A549 (cell line): Measurements from ENCODE around the gene TCF7L1. TPM values are rescaled to one million over a fixed set of nuclear protein-coding genes. Genes with fewer than 3 reads are reported as not detected.
A peak's percentile ranks its signal among the peaks of the same experiment; 100 is the strongest.

ENCODE experiments used
- ATAC-seq, 2 experiments: fragments of 200-7000 bp in 1 of 2; fragments of >200 bp in 1 of 2; cut with Nextera tagmentation in 1 of 2; cut with Tn5 transposase in 1 of 2; 3 replicates each; pipeline versions ENCODE4 v1.8.0 to v1.9.1; 2018 to 2020; ENCODE audit warnings: mild to moderate bottlenecking in 1 of 2, moderate library complexity in 1 of 2
- CTCF ChIA-PET: fragments of 300-600 bp; sonication (Branson Sonifier 250); formaldehyde crosslinking; extraction: SDS; loops from one replicate; lab custom pipeline; 2021; ENCODE audit warnings: antibody characterized with exemption, inconsistent platforms; lab: Yijun Ruan, JAX
- POLR2A ChIA-PET: fragments of 350-600 bp; formaldehyde crosslinking; extraction: SDS; loops from one replicate; lab custom pipeline; 2021; ENCODE audit warnings: antibody characterized with exemption, inconsistent platforms; lab: Yijun Ruan, JAX
- DNase-seq, 2 experiments: peaks; one replicate each; pipeline versions ENCODE4 v3.0.0 to v3.0.0-alpha.2; 2011 to 2016; ENCODE audit warnings: low read depth in 1 of 2, low spot score in 1 of 2
- FAIRE-seq: peaks from 2 replicates; lab custom pipeline; 2011; peaks lifted over from hg19 to GRCh38; lab: Jason Lieb, UNC
- H3K27ac ChIP-seq, 2 experiments: fragments of >200 bp; sonication (Bioruptor Twin); formaldehyde crosslinking; 3 replicates each; pipeline ENCODE4 v1.5.1; 2016 to 2017
- H3K4me1 ChIP-seq: fragments of >200 bp; sonication (Bioruptor Twin); formaldehyde crosslinking; 3 replicates; pipeline ENCODE4 v1.6.1; 2016
- H3K4me2 ChIP-seq: fragments of >200 bp; sonication (Bioruptor Twin); formaldehyde crosslinking; 3 replicates; pipeline ENCODE4 v1.6.1; 2016
- H3K4me3 ChIP-seq: fragments of >200 bp; sonication (Bioruptor Twin); formaldehyde crosslinking; 3 replicates; pipeline ENCODE4 v1.5.1; 2016
- H3K9me3 ChIP-seq: fragments of >200 bp; sonication (Bioruptor Twin); formaldehyde crosslinking; 3 replicates; pipeline ENCODE4 v1.6.1; 2016
- ATOH8 ChIP-seq: fragments of 250-450 bp; sonication (Bioruptor Pico); IDR thresholded peaks from 2 replicates; pipeline ENCODE4 v1.5.0; 2020; ENCODE audit warnings: low read depth, mild to moderate bottlenecking, moderate library complexity
- BHLHE40 ChIP-seq: IDR thresholded peaks from 2 replicates; pipeline ENCODE4 v1.6.1; 2012; ENCODE audit warnings: low read depth, low read length, inconsistent platforms
- CHD4 ChIP-seq: fragments of 200-600 bp; sonication (generic); IDR thresholded peaks from 2 replicates; pipeline ENCODE4 v1.6.1; 2016; ENCODE audit warnings: antibody characterized with exemption, mild to moderate bottlenecking, borderline replicate concordance
- HDAC2 ChIP-seq: fragments of 200-600 bp; sonication (generic); IDR thresholded peaks from 2 replicates; pipeline ENCODE4 v1.6.1; 2016
- HEYL ChIP-seq: fragments of 250-450 bp; sonication (Bioruptor Pico); IDR thresholded peaks from 2 replicates; pipeline ENCODE4 v1.8.0; 2021; ENCODE audit warnings: mild to moderate bottlenecking, moderate library complexity
- HOXA7 ChIP-seq: fragments of 250-450 bp; sonication (Bioruptor Pico); IDR thresholded peaks from 2 replicates; pipeline ENCODE4 v1.5.0; 2020; ENCODE audit warnings: mild to moderate bottlenecking, moderate library complexity
- HOXB13 ChIP-seq: fragments of 250-450 bp; sonication (Bioruptor Pico); IDR thresholded peaks from 2 replicates; pipeline ENCODE4 v1.5.0; 2020; ENCODE audit warnings: low read depth, mild to moderate bottlenecking, moderate library complexity
- KDM1A ChIP-seq: fragments of 200-600 bp; sonication (generic); IDR thresholded peaks from 2 replicates; pipeline ENCODE4 v1.6.1; 2016; ENCODE audit warnings: low read depth, mild to moderate bottlenecking
- MYC ChIP-seq: IDR thresholded peaks from 2 replicates; pipeline ENCODE4 v1.6.1; 2012; ENCODE audit warnings: mild to moderate bottlenecking, inconsistent platforms, low read length, improper control_type of control experiment, borderline replicate concordance
- NFE2L2 ChIP-seq: fragments of 150-350 bp; conservative IDR thresholded peaks from 2 replicates; pipeline ENCODE4 v1.6.1; 2014; ENCODE audit warnings: low read length
- NR3C1 ChIP-seq: fragments of >200 bp; sonication (Bioruptor Twin); formaldehyde crosslinking; IDR thresholded peaks from 3 replicates; pipeline ENCODE4 v1.6.1; 2017
- PBX3 ChIP-seq: IDR thresholded peaks from 2 replicates; pipeline ENCODE4 v1.6.1; 2012
- POLR2A ChIP-seq: IDR thresholded peaks from 2 replicates; pipeline ENCODE4 v1.6.1; 2012; ENCODE audit warnings: mild to moderate bottlenecking, low read length
- RCOR1 ChIP-seq: fragments of 150-350 bp; IDR thresholded peaks from 2 replicates; pipeline ENCODE4 v1.6.1; 2014; ENCODE audit warnings: antibody characterized with exemption, low read length, low read depth
- REST ChIP-seq: fragments of 200-600 bp; sonication (generic); IDR thresholded peaks from 2 replicates; pipeline ENCODE4 v1.6.1; 2016; ENCODE audit warnings: antibody characterized with exemption, mild to moderate bottlenecking, moderate library complexity
- RFX5 ChIP-seq: fragments of 450-650 bp; IDR thresholded peaks from 2 replicates; pipeline ENCODE4 v1.7.1; 2014; ENCODE audit warnings: antibody characterized with exemption, mild to moderate bottlenecking, moderate library complexity
- RNF2 ChIP-seq: fragments of 200-600 bp; sonication (generic); IDR thresholded peaks from 2 replicates; pipeline ENCODE4 v1.6.1; 2016; ENCODE audit warnings: low read depth, mild to moderate bottlenecking, antibody characterized with exemption, moderate library complexity, borderline replicate concordance
- TP53 ChIP-seq: fragments of 250-450 bp; sonication (Bioruptor Pico); IDR thresholded peaks from 2 replicates; pipeline ENCODE4 v1.5.0; 2021; ENCODE audit warnings: mild to moderate bottlenecking, moderate library complexity
- ZNF302 ChIP-seq: fragments of 250-450 bp; sonication (Bioruptor Pico); IDR thresholded peaks from 2 replicates; pipeline ENCODE4 v1.9.0; 2021; ENCODE audit warnings: inconsistent platforms, mild to moderate bottlenecking, moderate library complexity
- WGBS: methylation state at CpG from one replicate; pipeline ENCODE4 v1.1.6; 2017; ENCODE audit errors: missing lambda C conversion rate; 5-methylcytosine and 5-hydroxymethylcytosine counted together
- polyA plus RNA-seq, 4 experiments: library from polyadenylated mRNA; depleted of rRNA in 3 of 4; stranded (reverse); fragments of >200 nt; fragmentation: RNase III in 1 of 4; extraction: RNeasy Plus Mini Kit Qiagen cat#74134 plus additional on column Dnase treatment in 1 of 4; gene quantifications; 2 replicates in 3 of 4; 3 replicates in 1 of 4; pipeline ENCODE4 v1.2.3, GENCODE V29; 2011 to 2017

Gene TCF7L1
- polyA plus RNA-seq, 2 of the 4 experiments (the other 2 are of a cell fraction) = 0.68 to 4.4 TPM

GRCh38 chr2:85248773-85249509, 115.7 kb downstream of the TCF7L1 start:
- 64% methylated on average over 7 of the region's 7 CpGs for WGBS
- peak in 1 of 2 experiments; percentile 57 for DNase-seq
- peak overlapping the region; percentile 54 for H3K4me2 ChIP-seq
- no peak overlapping the region for H3K4me3 ChIP-seq
- peak overlapping the region in 1 of 2 experiments; percentile 30; a peak in 3 of 6 replicates for H3K27ac ChIP-seq
- ChIA-PET CTCF (interaction anchor here (0.7 to 4.2 kb wide), 5 partner anchors 18 to 318 kb away, joined by 3 to 16 read pairs (median 5); no protein-coding TSS in a partner anchor), POLR2A (interaction anchor here (0.6 kb wide), 1 partner anchor 112 kb away, joined by 6 read pairs; no protein-coding TSS in a partner anchor)
- peak; percentile 35 to 76; a peak in 5 of 6 replicates for ATAC-seq
- no peaks in the 10 kb centered on the region for H3K9me3 ChIP-seq
- FAIRE-seq = no peak
- TF ChIP-seq RNF2 = no peak
- TF ChIP-seq HDAC2 = no peak
- no peak for TF ChIP-seq BHLHE40
- no peak for TF ChIP-seq RCOR1
- TF ChIP-seq HEYL = no peak
- TF ChIP-seq KDM1A = no peak
- H3K4me1 ChIP-seq = peaks cover 22% of the 10 kb centered on the region

- POLR2A ChIA-PET = no interaction called here
- no peak for DNase-seq
- peaks cover 22% of the 10 kb centered on the region for H3K4me1 ChIP-seq
- H3K9me3 ChIP-seq = no peaks in the 10 kb centered on the region
- TF ChIP-seq NFE2L2 = no peak
- TF ChIP-seq PBX3 = no peak
- no peak for TF ChIP-seq CHD4
- TF ChIP-seq RFX5 = no peak
- no peak for TF ChIP-seq POLR2A
- no peak for TF ChIP-seq HDAC2
- no peak for TF ChIP-seq NR3C1
- TF ChIP-seq ZNF302 (CRISPR knock-in tag) = no peak
- TF ChIP-seq ATOH8 (CRISPR knock-in tag) = no peak
- no peak for TF ChIP-seq REST
- TF ChIP-seq, all 56 proteins: peak for 0
- Histone ChIP-seq H3K4me3 (no peak overlapping the region), H3K4me2 (no peak overlapping the region), H3K27ac (no peak overlapping the region)
- WGBS = 47% methylated on average over 2 of the region's 2 CpGs
- ATAC-seq (no peak), FAIRE-seq (no peak)
- CTCF ChIA-PET = interaction anchor here (0.7 to 2.5 kb wide), 4 partner anchors 14 to 36 kb away, joined by 3 to 14 read pairs (median 9); no protein-coding TSS in a partner anchor
Observed at GRCh38 chr2:85250045-85250444, 116.9 kb downstream of the TCF7L1 start.

- peaks cover 22% of the 10 kb centered on the region for H3K4me1 ChIP-seq
- no peak for FAIRE-seq
- POLR2A ChIA-PET = no interaction called here
Observed at GRCh38 chr2:85251070-85251616, 118.0 kb downstream of the TCF7L1 start.

More at GRCh38 chr2:85251070-85251616, 118.0 kb downstream of the TCF7L1 start:
- CTCF ChIA-PET = interaction anchor here (0.6 to 2.5 kb wide), 10 partner anchors 8 to 373 kb away, joined by 3 to 14 read pairs (median 4); no protein-coding TSS in a partner anchor
- Histone ChIP-seq H3K4me2 (no peak overlapping the region), H3K9me3 (no peaks in the 10 kb centered on the region), H3K27ac (no peak overlapping the region), H3K4me3 (no peak overlapping the region)
- TF ChIP-seq ZNF302 (CRISPR knock-in tag) (no peak), HOXA7 (CRISPR knock-in tag) (no peak), TP53 (CRISPR knock-in tag) (no peak), HOXB13 (no peak), MYC (no peak), REST (no peak)
- ATAC-seq = no peak
- DNase-seq = no peak
- 61% methylated on average over 3 of the region's 3 CpGs for WGBS
